IMR-90 (cell line): ENCODE data around the gene HINT3. TPM values are rescaled to one million over a fixed set of nuclear protein-coding genes. Genes with fewer than 3 reads are reported as not detected.
A peak's percentile ranks its signal among the peaks of the same experiment; 100 is the strongest.

Experiments
- ATAC-seq: fragments of 200-7000 bp; cut with Tn5 transposase; 2 replicates; pipeline ENCODE4 v1.9.1; 2020; ENCODE audit warnings: low read depth, mild to moderate bottlenecking, moderate library complexity
- BruUV-seq: library from RNA; stranded (reverse); fragments of 400-500 nt; replicated peaks from 2 replicates; lab custom pipeline; 2021; lab: Mats Ljungman, UMichigan
- CTCF ChIA-PET: fragments of 300-600 bp; formaldehyde crosslinking; extraction: SDS; loops from one replicate; lab custom pipeline; 2021; ENCODE audit warnings: antibody characterized with exemption; lab: Yijun Ruan, JAX
- POLR2A ChIA-PET: fragments of 300-600 bp; sonication (Branson Sonifier 250); formaldehyde crosslinking; loops from one replicate; lab custom pipeline; 2022; ENCODE audit warnings: antibody characterized with exemption; ENCODE audit not compliant: unreplicated experiment; lab: Charles Lee
- DNase-seq: peaks from one replicate; pipeline ENCODE4 v3.0.0; 2013
- H2AFZ ChIP-seq: replicated peaks from 2 replicates; pipeline ENCODE3; 2013; ENCODE audit warnings: low read length, mild to moderate bottlenecking; ENCODE audit not compliant: poor library complexity
- H2AK5ac ChIP-seq: 2 replicates; pipeline ENCODE4 v1.6.1; 2013; ENCODE audit warnings: low read depth, low read length, inconsistent platforms
- H2AK9ac ChIP-seq: replicated peaks from 2 replicates; pipeline ENCODE3; 2013; ENCODE audit warnings: mild to moderate bottlenecking, low read depth, low read length, moderate library complexity; ENCODE audit not compliant: poor library complexity
- H2BK120ac ChIP-seq: 2 replicates; pipeline ENCODE4 v1.6.1; 2013; ENCODE audit warnings: low read depth, low read length, inconsistent platforms
- H2BK15ac ChIP-seq: 3 replicates; pipeline ENCODE4 v1.6.1; 2013; ENCODE audit warnings: low read depth, low read length, inconsistent platforms
- H2BK20ac ChIP-seq: 2 replicates; pipeline ENCODE4 v1.6.1; 2013; ENCODE audit warnings: low read depth, mild to moderate bottlenecking, inconsistent platforms, low read length, moderate library complexity
- H2BK5ac ChIP-seq: 2 replicates; pipeline ENCODE4 v1.6.1; 2013; ENCODE audit warnings: mild to moderate bottlenecking, low read depth, low read length, inconsistent platforms; ENCODE audit not compliant: poor library complexity, severe bottlenecking
- H3K14ac ChIP-seq: replicated peaks from 2 replicates; pipeline ENCODE4 v1.6.1; 2013; ENCODE audit warnings: low read depth, low read length, inconsistent platforms
- H3K18ac ChIP-seq: 2 replicates; pipeline ENCODE4 v1.6.1; 2013; ENCODE audit warnings: low read depth, low read length, control low read depth
- H3K23ac ChIP-seq: 2 replicates; pipeline ENCODE4 v1.6.1; 2013; ENCODE audit warnings: low read depth, low read length, inconsistent platforms
- H3K27ac ChIP-seq: 2 replicates; pipeline ENCODE4 v1.5.1; 2013; ENCODE audit warnings: mild to moderate bottlenecking, control low read depth, low read length; ENCODE audit not compliant: insufficient read depth
- H3K27me3 ChIP-seq: 2 replicates; pipeline ENCODE4 v1.6.1; 2013; ENCODE audit warnings: low read length; ENCODE audit not compliant: control insufficient read depth, insufficient read depth
- H3K36me3 ChIP-seq: 2 replicates; pipeline ENCODE4 v1.6.1; 2013; ENCODE audit warnings: low read length, mixed read lengths; ENCODE audit not compliant: control insufficient read depth, insufficient read depth
- H3K4ac ChIP-seq: 2 replicates; pipeline ENCODE4 v1.6.1; 2013; ENCODE audit warnings: low read depth, low read length, inconsistent platforms
- H3K4me1 ChIP-seq: 2 replicates; pipeline ENCODE4 v1.6.1; 2013; ENCODE audit warnings: low read length, mixed read lengths; ENCODE audit not compliant: control insufficient read depth, insufficient read depth
- H3K4me2 ChIP-seq: 2 replicates; pipeline ENCODE4 v1.6.1; 2013; ENCODE audit warnings: low read depth, mild to moderate bottlenecking, control low read depth, low read length, moderate library complexity
- H3K4me3 ChIP-seq: 2 replicates; pipeline ENCODE4 v1.5.1; 2013; ENCODE audit warnings: low read depth, mild to moderate bottlenecking, control low read depth, low read length, moderate library complexity; ENCODE audit not compliant: insufficient read depth
- H3K56ac ChIP-seq: 2 replicates; pipeline ENCODE4 v1.6.1; 2013; ENCODE audit warnings: low read length, inconsistent platforms; ENCODE audit not compliant: insufficient read depth; ENCODE audit errors: extremely low read depth
- H3K79me1 ChIP-seq, 2 experiments: 2 replicates each; pipeline ENCODE4 v1.6.1; 2013; ENCODE audit warnings: low read length in 2 of 2, inconsistent platforms in 1 of 2, low read depth in 1 of 2
- H3K9ac ChIP-seq: 2 replicates; pipeline ENCODE4 v1.6.1; 2013; ENCODE audit warnings: low read depth, low read length, control low read depth
- H3K9me1 ChIP-seq: 2 replicates; pipeline ENCODE4 v1.6.1; 2013; ENCODE audit warnings: low read length, inconsistent platforms; ENCODE audit not compliant: insufficient read depth
- H3K9me3 ChIP-seq: 2 replicates; pipeline ENCODE4 v1.6.1; 2013; ENCODE audit warnings: low read length; ENCODE audit not compliant: control insufficient read depth, insufficient read depth
- H4K20me1 ChIP-seq: 2 replicates; pipeline ENCODE4 v1.6.1; 2013; ENCODE audit warnings: low read length, inconsistent platforms; ENCODE audit not compliant: insufficient read depth
- H4K5ac ChIP-seq: 2 replicates; pipeline ENCODE4 v1.6.1; 2013; ENCODE audit warnings: mild to moderate bottlenecking, low read depth, low read length, control low read depth
- H4K8ac ChIP-seq, 2 experiments: 2 replicates each; pipeline ENCODE4 v1.6.1; 2013; ENCODE audit warnings: low read depth in 2 of 2, low read length in 2 of 2, control low read depth in 1 of 2, inconsistent platforms in 1 of 2
- H4K91ac ChIP-seq: 2 replicates; pipeline ENCODE4 v1.6.1; 2013; ENCODE audit warnings: low read depth, low read length, inconsistent platforms; ENCODE audit not compliant: insufficient read depth
- CTCF ChIP-seq: conservative IDR thresholded peaks from 2 replicates; pipeline ENCODE4 v1.5.1; 2012; ENCODE audit warnings: mild to moderate bottlenecking, low read depth, low read length, improper control_type of control experiment
- FOS ChIP-seq: fragments of 150-350 bp; IDR thresholded peaks from 2 replicates; pipeline ENCODE4 v1.6.1; 2016; ENCODE audit warnings: low read depth, low read length
- MAFK ChIP-seq: IDR thresholded peaks from 2 replicates; pipeline ENCODE4 v1.6.1; 2012; ENCODE audit warnings: low read depth, low read length, improper control_type of control experiment
- MAZ ChIP-seq: IDR thresholded peaks from 2 replicates; pipeline ENCODE4 v1.6.1; 2012; ENCODE audit warnings: low read depth, mild to moderate bottlenecking, low read length, improper control_type of control experiment, moderate library complexity, borderline replicate concordance
- MXI1 ChIP-seq: IDR thresholded peaks from 2 replicates; pipeline ENCODE4 v1.6.1; 2012; ENCODE audit warnings: low read depth, mild to moderate bottlenecking, low read length, moderate library complexity, borderline replicate concordance
- NFE2L2 ChIP-seq: fragments of 150-350 bp; IDR thresholded peaks from 2 replicates; pipeline ENCODE4 v1.6.1; 2016; ENCODE audit warnings: low read depth, mild to moderate bottlenecking, low read length
- POLR2A ChIP-seq: IDR thresholded peaks from 2 replicates; pipeline ENCODE4 v1.6.1; 2012; ENCODE audit warnings: mild to moderate bottlenecking, low read depth, low read length
- RAD21 ChIP-seq: IDR thresholded peaks from 2 replicates; pipeline ENCODE4 v1.6.1; 2012; ENCODE audit warnings: low read length, improper control_type of control experiment
- RFX5 ChIP-seq: IDR thresholded peaks from 2 replicates; pipeline ENCODE4 v1.8.0; 2012; ENCODE audit warnings: low read depth, mild to moderate bottlenecking, low read length, moderate library complexity
- SMC3 ChIP-seq: fragments of 150-350 bp; IDR thresholded peaks from 2 replicates; pipeline ENCODE4 v1.6.1; 2016; ENCODE audit warnings: low read depth, mild to moderate bottlenecking, antibody characterized with exemption, low read length, moderate library complexity
- WGBS, 2 experiments: methylation state at CpG; one replicate each; pipeline versions ENCODE4 v1.1.5 to v1.1.7; 2013; ENCODE audit warnings: missing lambda C conversion rate in 2 of 2; ENCODE audit not compliant: insufficient read length in 1 of 2; ENCODE audit errors: extremely low coverage in 2 of 2; 5-methylcytosine and 5-hydroxymethylcytosine counted together
- dilution Hi-C: fragments of 300-500 bp; cut with HindIII; formaldehyde crosslinking; loops from one replicate; pipeline ENCODE4 v1.14.3; 2018; ENCODE audit warnings: low sequenced_read_pairs; ENCODE audit not compliant: unreplicated experiment
- in situ Hi-C: fragments of 300-500 bp; cut with MboI; formaldehyde crosslinking; loops from 3 replicates; pipeline ENCODE4 v1.14.3; 2019; ENCODE audit warnings: low sequenced_read_pairs, inconsistent platforms, mixed read lengths
- intact Hi-C: fragments of 100-400 bp; cut with micrococcal nuclease; formaldehyde crosslinking; loops from 2 replicates; pipeline ENCODE4 v1.10.0; 2022
- polyA plus RNA-seq, 3 experiments: library from polyadenylated mRNA; depleted of rRNA; stranded (reverse); fragments of >200 nt; gene quantifications; 2 replicates each; pipeline ENCODE4 v1.2.3, GENCODE V29; 2012; ENCODE audit warnings: low replicate concordance in 1 of 3
- total RNA-seq: library from RNA; depleted of rRNA; stranded (reverse); fragments of >200 nt; gene quantifications from 2 replicates; pipeline ENCODE4 v1.2.3, GENCODE V29; 2012

HINT3 gene
- total and polyA plus RNA-seq, 2 of the 4 experiments (the other 2 are of a cell fraction) = 3.4 to 6.5 TPM

- Histone ChIP-seq H3K4ac (peak overlapping the region; percentile 8; the same call in 1 of the 2 replicates), H3K18ac (no peak overlapping the region; the same call in 1 of the 2 replicates), H3K9me1 (peaks cover 6% of the 10 kb centered on the region), H2AFZ (no peak overlapping the region), H3K27ac (no peak overlapping the region), H3K4me1 (peaks cover 22% of the 10 kb centered on the region), H3K4me3 (no peak overlapping the region), H4K5ac (no peak overlapping the region), H2AK5ac (peak overlapping the region; percentile 69), H2AK9ac (no peak overlapping the region), H3K27me3 (no peaks in the 10 kb centered on the region), H4K8ac (no peak overlapping the region), H3K36me3 (no peaks in the 10 kb centered on the region), H2BK20ac (peak overlapping the region; percentile 72; the same call in 1 of the 2 replicates), H4K91ac (peak overlapping the region; percentile 70), H4K20me1 (no peaks in the 10 kb centered on the region), H2BK5ac (no peak overlapping the region), H3K14ac (no peak overlapping the region), H3K9ac (no peak overlapping the region), H3K79me1 (no peaks in the 10 kb centered on the region), H3K23ac (no peak overlapping the region; the same call in 1 of the 2 replicates), H3K4me2 (no peak overlapping the region), H3K9me3 (no peaks in the 10 kb centered on the region), H2BK15ac (peak overlapping the region; percentile 96), H2BK120ac (peak overlapping the region; percentile 60), H3K56ac (no peak overlapping the region)
- ChIA-PET CTCF (interaction anchor here (1.0 to 1.1 kb wide), 2 partner anchors 8 to 9 kb away, joined by 3 to 5 read pairs; partner anchors contain the start of gene HINT3), POLR2A (no interaction called here)
- BruUV-seq = no TSS peak
- dilution Hi-C loops = no loop called here
- TF ChIP-seq FOS (no peak), CTCF (no peak), NFE2L2 (no peak), MXI1 (no peak), MAZ (no peak), RAD21 (no peak), MAFK (no peak), RFX5 (no peak), POLR2A (no peak), SMC3 (no peak)
- DNase-seq = no peak
- ATAC-seq = no peak
- in situ Hi-C loops = no loop called here
- intact Hi-C loops = loop anchor here (5.0 kb wide), 1 partner anchor 76 kb away; no protein-coding TSS in a partner anchor
- WGBS, 2 experiments = 100% methylated on average over 1 of the region's 3 CpGs; no CpG with 5 or more reads in 1 of the 2 experiments
Observed at GRCh38 chr6:125948455-125948854, 8.1 kb upstream of the HINT3 start.
